Duodenal mucosa (tissue), 2 donors: Measurements from ENCODE around the gene B3GNT2.
A peak's percentile ranks its signal among the peaks of the same experiment; 100 is the strongest.
"Not testable (repeated sequence)": the region's sequence is repeated elsewhere in the genome, so short reads cannot be mapped to it uniquely, and the experiment has no call there.

ENCODE experiments used
- H3K27ac ChIP-seq: one replicate; pipeline ENCODE4 v1.7.0; 2013; ENCODE audit warnings: low read depth, low read length
- H3K27me3 ChIP-seq, 2 donors: one replicate each; pipeline ENCODE4 v1.7.0; 2013; ENCODE audit warnings: low read length in 2 of 2, control low read depth in 1 of 2; ENCODE audit not compliant: insufficient read depth in 2 of 2, control insufficient read depth in 1 of 2
- H3K36me3 ChIP-seq, 2 donors: one replicate each; pipeline ENCODE4 v1.7.0; 2013; ENCODE audit warnings: low read length in 2 of 2, control low read depth in 1 of 2; ENCODE audit not compliant: insufficient read depth in 2 of 2, control insufficient read depth in 1 of 2
- H3K4me1 ChIP-seq, 2 donors: one replicate each; pipeline ENCODE4 v1.7.0; 2013; ENCODE audit warnings: low read length in 2 of 2, control low read depth in 1 of 2; ENCODE audit not compliant: insufficient read depth in 2 of 2, control insufficient read depth in 1 of 2
- H3K4me3 ChIP-seq, 2 donors: one replicate each; pipeline ENCODE4 v1.7.0; 2013; ENCODE audit warnings: low read length in 2 of 2, low read depth in 1 of 2
- H3K9ac ChIP-seq, 2 donors: one replicate each; pipeline ENCODE4 v1.7.0; 2013; ENCODE audit warnings: low read length in 2 of 2, low read depth in 1 of 2
- H3K9me3 ChIP-seq, 2 donors: one replicate each; pipeline ENCODE4 v1.7.0; 2013; ENCODE audit warnings: low read length in 2 of 2, control low read depth in 1 of 2; ENCODE audit not compliant: control insufficient read depth in 1 of 2

B3GNT2 gene, protein sequence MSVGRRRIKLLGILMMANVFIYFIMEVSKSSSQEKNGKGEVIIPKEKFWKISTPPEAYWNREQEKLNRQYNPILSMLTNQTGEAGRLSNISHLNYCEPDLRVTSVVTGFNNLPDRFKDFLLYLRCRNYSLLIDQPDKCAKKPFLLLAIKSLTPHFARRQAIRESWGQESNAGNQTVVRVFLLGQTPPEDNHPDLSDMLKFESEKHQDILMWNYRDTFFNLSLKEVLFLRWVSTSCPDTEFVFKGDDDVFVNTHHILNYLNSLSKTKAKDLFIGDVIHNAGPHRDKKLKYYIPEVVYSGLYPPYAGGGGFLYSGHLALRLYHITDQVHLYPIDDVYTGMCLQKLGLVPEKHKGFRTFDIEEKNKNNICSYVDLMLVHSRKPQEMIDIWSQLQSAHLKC

DNA sequence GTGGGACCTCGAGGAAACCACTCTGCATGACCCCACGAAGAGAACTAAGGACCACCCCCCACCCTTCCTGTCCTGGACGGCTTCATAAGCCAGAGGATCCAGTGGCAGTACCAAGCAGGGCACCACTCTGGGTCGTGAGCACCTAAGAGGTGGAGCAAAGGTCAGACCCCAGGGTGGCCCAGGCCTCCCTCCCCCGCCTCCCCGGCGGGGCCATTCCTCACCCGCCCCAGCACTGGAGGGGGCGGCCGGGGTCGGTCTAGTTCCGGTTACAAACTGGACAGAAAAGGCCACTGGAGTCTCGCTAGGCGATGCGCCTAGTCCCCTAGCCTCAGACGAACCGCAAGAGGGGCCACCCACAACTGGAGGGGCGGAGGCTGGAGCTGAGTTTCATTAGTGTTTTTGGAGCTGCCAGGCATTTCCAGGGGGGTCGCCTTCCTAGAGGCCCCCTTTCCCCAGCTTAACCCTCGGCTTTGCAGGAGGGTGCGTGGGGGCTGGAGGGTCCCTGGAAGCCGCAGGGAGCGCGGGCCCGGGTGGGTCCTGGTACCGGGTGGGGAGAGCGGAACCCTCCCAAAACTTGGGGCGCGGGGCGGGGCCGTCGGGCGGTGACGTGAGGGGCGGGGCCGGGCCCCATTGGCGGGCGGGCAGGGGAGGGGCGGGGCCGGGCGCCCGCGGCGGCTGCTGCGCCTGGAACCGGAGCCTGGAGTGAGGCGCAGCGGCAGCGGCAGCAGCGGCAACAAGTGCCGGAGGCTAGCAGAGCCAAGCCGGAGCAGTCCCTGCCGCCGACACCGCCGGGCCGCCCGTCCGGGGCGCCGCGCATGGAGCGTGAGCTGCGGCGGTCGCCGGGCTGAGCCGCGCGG is at the start of gene B3GNT2:
Gene B3GNT2 (plus strand): TSS at position 695 of the 857 bp plus-strand sequence. CDS start 26,106 bp downstream, outside the sequence.
- Histone ChIP-seq H3K27ac (peak within 1 kb of the TSS; percentile 88), H3K27me3 (no peaks in the 10 kb centered on the region), H3K4me3 (peak within 1 kb of the TSS; percentile 75 to 95), H3K36me3 (no peaks in the 10 kb centered on the region), H3K9ac (peak within 1 kb of the TSS; percentile 90 to 96), H3K9me3 (no peaks in the 10 kb centered on the region), H3K4me1 (peaks cover 28 to 41% of the 10 kb centered on the region in 2 donors)

DNA sequence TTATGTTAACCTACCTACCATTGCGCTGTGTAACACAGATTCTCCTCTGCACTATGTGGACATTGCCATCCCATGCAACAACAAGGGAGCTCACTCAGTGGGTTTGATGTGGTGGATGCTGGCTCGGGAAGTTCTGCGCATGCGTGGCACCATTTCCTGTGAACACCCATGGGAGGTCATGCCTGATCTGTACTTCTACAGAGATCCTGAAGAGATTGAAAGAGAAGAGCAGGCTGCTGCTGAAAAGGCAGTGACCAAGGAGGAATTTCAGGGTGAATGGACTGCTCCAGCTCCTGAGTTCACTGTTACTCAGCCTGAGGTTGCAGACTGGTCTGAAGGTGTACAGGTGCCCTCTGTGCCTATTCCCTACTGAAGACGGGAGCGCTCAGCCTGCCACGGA is 49.1 kb upstream of the B3GNT2 start:
- H3K9me3 ChIP-seq, H3K4me3 ChIP-seq, H3K27ac ChIP-seq, H3K4me1 ChIP-seq, H3K27me3 ChIP-seq, H3K9ac ChIP-seq, H3K36me3 ChIP-seq: not testable (repeated sequence)

DNA sequence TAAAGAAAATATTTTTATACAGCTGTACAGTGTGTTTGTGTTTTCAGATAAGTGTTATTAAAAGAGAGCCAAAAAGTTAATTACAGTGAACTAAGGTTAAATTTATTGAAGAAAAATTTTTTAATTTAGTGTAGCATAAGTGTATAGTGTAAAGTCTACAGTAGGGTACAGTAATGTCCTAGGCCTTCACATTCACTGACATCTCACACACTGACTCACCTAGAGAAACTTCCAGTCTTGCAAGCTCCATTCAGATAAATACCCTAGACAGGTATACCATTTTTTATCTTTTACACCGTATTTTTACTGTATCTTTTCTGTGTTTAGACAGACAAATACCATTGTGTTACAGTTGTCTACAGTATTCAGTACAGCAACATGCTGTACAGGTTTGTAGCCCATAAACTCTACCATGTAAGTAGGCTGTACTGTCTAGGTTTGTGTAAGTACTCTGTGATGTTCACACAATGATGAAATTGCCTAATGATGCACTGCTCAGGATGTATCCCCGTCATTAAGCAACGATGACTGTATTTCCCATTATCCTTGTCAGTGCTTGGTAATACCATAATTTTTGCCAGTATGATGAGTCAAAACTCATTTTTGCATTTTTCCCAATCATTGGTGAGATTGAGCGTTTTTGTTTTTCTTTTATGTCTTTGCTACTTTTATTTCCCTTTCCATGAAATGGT is 48.2 kb upstream of the B3GNT2 start:
- no peaks in the 10 kb centered on the region for H3K9me3 ChIP-seq
- no peaks in the 10 kb centered on the region for H3K27me3 ChIP-seq
- no peak overlapping the region for H3K4me3 ChIP-seq
- H3K4me1 ChIP-seq = no peaks in the 10 kb centered on the region
- no peak overlapping the region for H3K27ac ChIP-seq
- no peak overlapping the region for H3K9ac ChIP-seq
- no peaks in the 10 kb centered on the region for H3K36me3 ChIP-seq

- no peaks in the 10 kb centered on the region for H3K4me1 ChIP-seq
- H3K4me3 ChIP-seq = no peak overlapping the region
- H3K27ac ChIP-seq = no peak overlapping the region
- no peak overlapping the region for H3K9ac ChIP-seq
- no peaks in the 10 kb centered on the region for H3K36me3 ChIP-seq
- H3K9me3 ChIP-seq = no peaks in the 10 kb centered on the region
- H3K27me3 ChIP-seq = no peaks in the 10 kb centered on the region
Observed at GRCh38 chr2:62149708-62150107, 46.2 kb upstream of the B3GNT2 start.

GRCh38 chr2:62150597-62151305 is 45.2 kb upstream of the B3GNT2 start:
- H3K9ac ChIP-seq = no peak overlapping the region
- H3K4me3 ChIP-seq = no peak overlapping the region
- H3K9me3 ChIP-seq = peaks cover 0 to 7% of the 10 kb centered on the region in 2 donors
- H3K27ac ChIP-seq = no peak overlapping the region
- no peaks in the 10 kb centered on the region for H3K4me1 ChIP-seq
- no peaks in the 10 kb centered on the region for H3K27me3 ChIP-seq
- H3K36me3 ChIP-seq = no peaks in the 10 kb centered on the region

DNA sequence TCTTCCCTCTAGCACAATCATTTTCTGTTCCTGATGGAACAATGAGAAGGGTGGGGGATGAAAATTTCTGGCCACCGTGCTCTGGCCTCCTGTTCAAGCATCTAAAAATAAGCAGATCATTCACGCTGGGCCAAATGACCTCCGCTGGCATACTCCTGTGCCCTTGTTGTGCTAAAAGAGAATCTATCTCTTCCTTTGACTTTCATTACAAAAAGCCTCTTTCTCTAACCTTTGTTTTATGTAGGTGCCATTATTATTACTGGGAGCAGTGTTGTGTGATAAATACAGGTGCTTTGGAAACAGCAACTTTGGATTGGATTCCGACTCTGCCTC is 44.6 kb upstream of the B3GNT2 start:
- Histone ChIP-seq H3K9me3 (peaks cover 0 to 7% of the 10 kb centered on the region in 2 donors), H3K9ac (no peak overlapping the region), H3K27me3 (no peaks in the 10 kb centered on the region), H3K4me3 (no peak overlapping the region), H3K27ac (no peak overlapping the region), H3K4me1 (no peaks in the 10 kb centered on the region), H3K36me3 (no peaks in the 10 kb centered on the region)

DNA sequence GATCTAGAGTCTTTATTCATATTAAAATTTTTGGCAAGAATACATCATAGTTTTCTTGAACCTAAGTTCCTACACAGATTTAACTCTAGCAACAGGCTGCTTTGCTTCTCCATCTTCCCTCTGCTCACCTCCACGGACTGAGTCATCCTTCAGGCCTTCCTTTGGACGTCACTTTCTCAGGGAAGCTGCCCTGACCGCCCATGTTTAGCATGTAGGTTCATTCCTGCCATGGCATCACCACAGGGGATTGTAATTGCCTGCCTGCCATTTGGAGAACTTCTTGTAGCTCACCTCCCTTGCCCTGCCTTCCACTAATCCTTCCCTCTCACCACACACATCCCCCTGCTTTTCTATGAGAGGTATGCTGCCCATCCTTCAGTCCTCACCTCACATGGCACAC is 43.9 kb upstream of the B3GNT2 start:
- Histone ChIP-seq H3K9me3 (peaks cover 0 to 7% of the 10 kb centered on the region in 2 donors), H3K36me3 (no peaks in the 10 kb centered on the region), H3K4me3 (no peak overlapping the region), H3K9ac (no peak overlapping the region), H3K4me1 (no peaks in the 10 kb centered on the region), H3K27me3 (no peaks in the 10 kb centered on the region), H3K27ac (no peak overlapping the region)

DNA sequence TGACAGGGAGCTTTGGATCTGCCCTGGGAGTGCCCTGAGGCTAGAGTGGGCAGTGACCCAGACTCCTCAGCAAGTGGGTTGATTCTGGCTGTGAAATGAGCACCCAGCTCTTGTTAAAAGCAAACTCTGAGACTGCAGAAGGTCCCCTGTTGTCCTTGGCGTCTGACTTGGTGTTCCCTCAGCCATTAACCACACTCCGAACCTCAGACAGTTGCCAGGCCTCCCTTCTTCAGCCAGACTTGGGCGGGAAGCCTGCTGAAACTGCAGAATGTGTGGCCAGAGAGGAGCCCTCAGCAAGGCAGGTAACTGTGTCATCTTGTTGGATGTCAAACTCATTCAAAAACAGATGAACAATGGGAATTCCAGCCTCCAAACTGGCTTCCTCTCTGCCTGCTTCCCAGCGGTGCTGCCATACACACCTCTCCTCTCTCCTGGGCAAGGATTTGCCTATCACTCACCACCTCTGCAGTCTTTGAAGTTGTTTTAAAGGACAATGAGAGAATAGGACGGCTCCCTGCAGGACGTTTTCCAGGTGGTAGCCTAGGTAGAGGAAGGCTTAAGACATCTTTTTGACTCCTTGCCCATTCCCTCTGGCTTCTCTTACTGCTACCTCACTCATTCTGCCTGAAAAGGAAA is 38.9 kb upstream of the B3GNT2 start:
- H3K9me3 ChIP-seq = peaks cover 0 to 7% of the 10 kb centered on the region in 2 donors
- H3K9ac ChIP-seq = no peak overlapping the region

DNA sequence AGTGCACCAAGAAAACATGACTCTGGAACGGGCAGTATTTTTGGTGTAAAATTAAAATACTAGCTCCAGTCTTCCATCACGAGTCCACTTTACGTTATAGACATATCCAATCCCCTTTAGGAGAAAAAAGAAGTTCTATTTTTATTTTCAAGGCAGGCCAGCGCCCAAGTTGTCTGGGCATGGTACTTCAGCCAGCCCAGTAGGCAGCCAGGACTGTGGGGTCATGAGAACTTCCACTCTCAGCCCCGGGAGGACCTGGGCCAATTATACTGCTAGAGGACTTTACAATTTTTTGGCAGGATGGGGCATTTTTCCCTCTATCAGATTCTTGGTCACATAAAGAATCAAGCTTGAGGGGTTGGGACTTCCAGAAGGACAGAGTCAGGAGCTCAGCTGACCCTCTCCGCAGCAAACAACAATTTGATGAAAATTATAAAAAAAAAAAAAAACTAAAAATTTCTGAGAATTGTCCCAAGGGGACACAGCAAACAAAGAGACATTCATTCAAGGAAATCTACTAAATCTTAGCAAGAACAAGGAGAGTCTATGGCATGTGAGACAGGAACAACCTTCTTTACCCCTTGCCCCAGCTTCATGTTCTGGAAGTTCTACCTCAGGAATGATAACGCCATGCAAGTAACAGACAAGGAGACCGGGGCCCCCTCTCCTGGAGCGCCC is 37.3 kb upstream of the B3GNT2 start:
- no peaks in the 10 kb centered on the region for H3K4me1 ChIP-seq
- no peak overlapping the region for H3K9ac ChIP-seq
- H3K36me3 ChIP-seq = no peaks in the 10 kb centered on the region
- H3K27ac ChIP-seq = no peak overlapping the region
- no peak overlapping the region for H3K4me3 ChIP-seq
- H3K9me3 ChIP-seq = peaks cover 0 to 7% of the 10 kb centered on the region in 2 donors
- H3K27me3 ChIP-seq = no peaks in the 10 kb centered on the region

More for the DNA sequence above, 38.9 kb upstream of the B3GNT2 start:
- H3K27ac ChIP-seq = no peak overlapping the region
- H3K4me1 ChIP-seq = no peaks in the 10 kb centered on the region
- H3K27me3 ChIP-seq = no peaks in the 10 kb centered on the region
- no peak overlapping the region for H3K4me3 ChIP-seq
- no peaks in the 10 kb centered on the region for H3K36me3 ChIP-seq
